COR-L47 (cell line): Measurements from ENCODE around the gene MAGEB16.

Source experiments
- DNase-seq: peaks from one replicate; lab custom pipeline; 2025; lab: John Stamatoyannopoulos, UW

Gene MAGEB16

GRCh38 chrX:35798042-35798441 lies at the start of gene MAGEB16:
MAGEB16 (plus strand) TSS chrX:35798342; CDS start chrX:35802197, 3,855 bp downstream.
- DNase-seq: no peak

- no peak for DNase-seq
Observed at GRCh38 chrX:35773958-35774564, 24.1 kb upstream of the MAGEB16 start.

- no peak for DNase-seq
Observed at GRCh38 chrX:35785075-35785474, 13.1 kb upstream of the MAGEB16 start.

GRCh38 chrX:35786271-35786670 lies 11.9 kb upstream of the MAGEB16 start:
- no peak for DNase-seq

- DNase-seq: no peak
Observed at GRCh38 chrX:35787867-35788266, 10.3 kb upstream of the MAGEB16 start.

- DNase-seq: no peak
Observed at GRCh38 chrX:35800474-35800873, 2.3 kb downstream of the MAGEB16 start.

- no peak for DNase-seq
Observed at GRCh38 chrX:35809781-35810180, 11.6 kb downstream of the MAGEB16 start.

GRCh38 chrX:35819241-35819640 lies 21.1 kb downstream of the MAGEB16 start:
- no peak for DNase-seq

- DNase-seq: peak; percentile 32
Observed at GRCh38 chrX:35826503-35826902, 28.4 kb downstream of the MAGEB16 start.

GRCh38 chrX:35829501-35829900 lies 31.4 kb downstream of the MAGEB16 start:
- DNase-seq: no peak

GRCh38 chrX:35841872-35842271 lies 43.7 kb downstream of the MAGEB16 start:
- DNase-seq: no peak

GRCh38 chrX:35842674-35843073 lies 44.5 kb downstream of the MAGEB16 start:
- no peak for DNase-seq

GRCh38 chrX:35847736-35848135 lies 49.6 kb downstream of the MAGEB16 start:
- DNase-seq: no peak
